Measurements from ENCODE around the gene ADAMTS3. TPM values are rescaled to one million over a fixed set of nuclear protein-coding genes. Genes with fewer than 3 reads are reported as not detected.

The ADAMTS3 gene
- total and polyA plus RNA-seq, 2 experiments from 2014 or later = 1.2 to 3.7 TPM

DNA sequence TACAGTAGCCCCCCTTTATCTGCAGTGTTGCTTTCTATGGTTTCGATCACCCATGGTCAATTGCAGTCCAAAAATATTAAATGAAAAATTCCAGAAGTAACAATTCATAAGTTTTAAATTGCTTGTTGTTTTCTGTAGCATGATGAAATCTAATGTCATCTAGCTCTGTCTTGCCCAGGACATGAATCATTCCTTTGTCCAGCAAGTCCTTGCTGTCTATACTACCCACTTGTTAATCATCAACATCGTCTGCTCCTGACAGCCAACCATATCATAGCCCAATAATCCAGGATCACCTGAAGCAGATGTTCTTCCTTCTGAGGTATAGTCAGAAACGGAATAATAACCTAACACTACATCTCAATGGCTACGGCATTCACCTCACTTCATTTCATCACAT, 79.8 kb downstream of the ADAMTS3 start:
- Histone ChIP-seq H3K9me2 (ENCODE audit: insufficient read depth) (no peaks in the 10 kb centered on the region), H4K20me1 (replicated peaks; ENCODE audit: insufficient read depth) (no peaks in the 10 kb centered on the region), H3K4me3 (no peak overlapping the region), H3K36me3 (ENCODE audit: insufficient read depth) (no peaks in the 10 kb centered on the region), H2AFZ (no peak overlapping the region), H3K79me2 (replicated peaks; ENCODE audit: insufficient read depth) (no peaks in the 10 kb centered on the region), H3K27ac (ENCODE audit: low read depth) (no peak overlapping the region), H3F3A (replicated peaks; ENCODE audit: low read depth) (no peaks in the 10 kb centered on the region), H3K4me2 (no peak overlapping the region), H3K27me3 (ENCODE audit: insufficient read depth) (no peaks in the 10 kb centered on the region), H3K4me1 (ENCODE audit: insufficient read depth) (no peaks in the 10 kb centered on the region)
- Mint-ChIP-seq H3K4me3 (no peak overlapping the region), H3K36me3 (ENCODE audit: low read depth) (peaks cover 3% of the 10 kb centered on the region; the same call in 2 of the 3 replicates), H3K9me3 (0 out of 3 replicates have a peak, but pooled peaks cover 2% of the 10 kb centered on the region), H3K27ac (no peak overlapping the region), H3K27me3 (ENCODE audit: insufficient read depth, low read depth, poor library complexity) (no peaks in the 10 kb centered on the region), H3K4me1 (peaks cover 2% of the 10 kb centered on the region; the same call in 2 of the 3 replicates)
- no peak for ATAC-seq
- DNase-seq (ENCODE audit: low spot score) = no peak
- TF ChIP-seq, protein P1, sequence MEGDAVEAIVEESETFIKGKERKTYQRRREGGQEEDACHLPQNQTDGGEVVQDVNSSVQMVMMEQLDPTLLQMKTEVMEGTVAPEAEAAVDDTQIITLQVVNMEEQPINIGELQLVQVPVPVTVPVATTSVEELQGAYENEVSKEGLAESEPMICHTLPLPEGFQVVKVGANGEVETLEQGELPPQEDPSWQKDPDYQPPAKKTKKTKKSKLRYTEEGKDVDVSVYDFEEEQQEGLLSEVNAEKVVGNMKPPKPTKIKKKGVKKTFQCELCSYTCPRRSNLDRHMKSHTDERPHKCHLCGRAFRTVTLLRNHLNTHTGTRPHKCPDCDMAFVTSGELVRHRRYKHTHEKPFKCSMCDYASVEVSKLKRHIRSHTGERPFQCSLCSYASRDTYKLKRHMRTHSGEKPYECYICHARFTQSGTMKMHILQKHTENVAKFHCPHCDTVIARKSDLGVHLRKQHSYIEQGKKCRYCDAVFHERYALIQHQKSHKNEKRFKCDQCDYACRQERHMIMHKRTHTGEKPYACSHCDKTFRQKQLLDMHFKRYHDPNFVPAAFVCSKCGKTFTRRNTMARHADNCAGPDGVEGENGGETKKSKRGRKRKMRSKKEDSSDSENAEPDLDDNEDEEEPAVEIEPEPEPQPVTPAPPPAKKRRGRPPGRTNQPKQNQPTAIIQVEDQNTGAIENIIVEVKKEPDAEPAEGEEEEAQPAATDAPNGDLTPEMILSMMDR (conservative IDR thresholded peaks at IDR 0.05; ENCODE audit: low read depth in 2 of 2) = no peak
- TF ChIP-seq NANOG (IDR thresholded peaks at IDR 0.05; ENCODE audit: borderline replicate concordance) (no peak), STAT1 (IDR thresholded peaks at IDR 0.05; ENCODE audit: unreplicated experiment) (no peak), JUNB (IDR thresholded peaks at IDR 0.05; ENCODE audit: unreplicated experiment) (no peak), ZNF114 (CRISPR knock-in tag; IDR thresholded peaks at IDR 0.05) (no peak), POLR2AphosphoS5 (IDR thresholded peaks at IDR 0.05; ENCODE audit: low read depth) (no peak), ZNF331 (CRISPR knock-in tag; IDR thresholded peaks at IDR 0.05; ENCODE audit: low read depth) (no peak)
- TF ChIP-seq, protein P2, sequence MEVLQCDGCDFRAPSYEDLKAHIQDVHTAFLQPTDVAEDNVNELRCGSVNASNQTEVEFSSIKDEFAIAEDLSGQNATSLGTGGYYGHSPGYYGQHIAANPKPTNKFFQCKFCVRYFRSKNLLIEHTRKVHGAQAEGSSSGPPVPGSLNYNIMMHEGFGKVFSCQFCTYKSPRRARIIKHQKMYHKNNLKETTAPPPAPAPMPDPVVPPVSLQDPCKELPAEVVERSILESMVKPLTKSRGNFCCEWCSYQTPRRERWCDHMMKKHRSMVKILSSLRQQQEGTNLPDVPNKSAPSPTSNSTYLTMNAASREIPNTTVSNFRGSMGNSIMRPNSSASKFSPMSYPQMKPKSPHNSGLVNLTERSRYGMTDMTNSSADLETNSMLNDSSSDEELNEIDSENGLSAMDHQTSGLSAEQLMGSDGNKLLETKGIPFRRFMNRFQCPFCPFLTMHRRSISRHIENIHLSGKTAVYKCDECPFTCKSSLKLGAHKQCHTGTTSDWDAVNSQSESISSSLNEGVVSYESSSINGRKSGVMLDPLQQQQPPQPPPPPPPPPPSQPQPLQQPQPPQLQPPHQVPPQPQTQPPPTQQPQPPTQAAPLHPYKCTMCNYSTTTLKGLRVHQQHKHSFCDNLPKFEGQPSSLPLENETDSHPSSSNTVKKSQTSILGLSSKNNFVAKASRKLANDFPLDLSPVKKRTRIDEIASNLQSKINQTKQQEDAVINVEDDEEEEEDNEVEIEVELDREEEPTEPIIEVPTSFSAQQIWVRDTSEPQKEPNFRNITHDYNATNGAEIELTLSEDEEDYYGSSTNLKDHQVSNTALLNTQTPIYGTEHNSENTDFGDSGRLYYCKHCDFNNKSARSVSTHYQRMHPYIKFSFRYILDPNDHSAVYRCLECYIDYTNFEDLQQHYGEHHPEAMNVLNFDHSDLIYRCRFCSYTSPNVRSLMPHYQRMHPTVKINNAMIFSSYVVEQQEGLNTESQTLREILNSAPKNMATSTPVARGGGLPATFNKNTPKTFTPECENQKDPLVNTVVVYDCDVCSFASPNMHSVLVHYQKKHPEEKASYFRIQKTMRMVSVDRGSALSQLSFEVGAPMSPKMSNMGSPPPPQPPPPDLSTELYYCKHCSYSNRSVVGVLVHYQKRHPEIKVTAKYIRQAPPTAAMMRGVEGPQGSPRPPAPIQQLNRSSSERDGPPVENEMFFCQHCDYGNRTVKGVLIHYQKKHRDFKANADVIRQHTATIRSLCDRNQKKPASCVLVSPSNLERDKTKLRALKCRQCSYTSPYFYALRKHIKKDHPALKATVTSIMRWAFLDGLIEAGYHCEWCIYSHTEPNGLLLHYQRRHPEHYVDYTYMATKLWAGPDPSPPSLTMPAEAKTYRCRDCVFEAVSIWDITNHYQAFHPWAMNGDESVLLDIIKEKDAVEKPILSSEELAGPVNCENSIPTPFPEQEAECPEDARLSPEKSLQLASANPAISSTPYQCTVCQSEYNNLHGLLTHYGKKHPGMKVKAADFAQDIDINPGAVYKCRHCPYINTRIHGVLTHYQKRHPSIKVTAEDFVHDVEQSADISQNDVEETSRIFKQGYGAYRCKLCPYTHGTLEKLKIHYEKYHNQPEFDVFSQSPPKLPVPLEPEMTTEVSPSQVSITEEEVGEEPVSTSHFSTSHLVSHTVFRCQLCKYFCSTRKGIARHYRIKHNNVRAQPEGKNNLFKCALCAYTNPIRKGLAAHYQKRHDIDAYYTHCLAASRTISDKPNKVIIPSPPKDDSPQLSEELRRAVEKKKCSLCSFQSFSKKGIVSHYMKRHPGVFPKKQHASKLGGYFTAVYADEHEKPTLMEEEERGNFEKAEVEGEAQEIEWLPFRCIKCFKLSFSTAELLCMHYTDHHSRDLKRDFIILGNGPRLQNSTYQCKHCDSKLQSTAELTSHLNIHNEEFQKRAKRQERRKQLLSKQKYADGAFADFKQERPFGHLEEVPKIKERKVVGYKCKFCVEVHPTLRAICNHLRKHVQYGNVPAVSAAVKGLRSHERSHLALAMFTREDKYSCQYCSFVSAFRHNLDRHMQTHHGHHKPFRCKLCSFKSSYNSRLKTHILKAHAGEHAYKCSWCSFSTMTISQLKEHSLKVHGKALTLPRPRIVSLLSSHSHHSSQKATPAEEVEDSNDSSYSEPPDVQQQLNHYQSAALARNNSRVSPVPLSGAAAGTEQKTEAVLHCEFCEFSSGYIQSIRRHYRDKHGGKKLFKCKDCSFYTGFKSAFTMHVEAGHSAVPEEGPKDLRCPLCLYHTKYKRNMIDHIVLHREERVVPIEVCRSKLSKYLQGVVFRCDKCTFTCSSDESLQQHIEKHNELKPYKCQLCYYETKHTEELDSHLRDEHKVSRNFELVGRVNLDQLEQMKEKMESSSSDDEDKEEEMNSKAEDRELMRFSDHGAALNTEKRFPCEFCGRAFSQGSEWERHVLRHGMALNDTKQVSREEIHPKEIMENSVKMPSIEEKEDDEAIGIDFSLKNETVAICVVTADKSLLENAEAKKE (CRISPR knock-in tag; IDR thresholded peaks at IDR 0.05) = no peak
- TF ChIP-seq, protein P3, sequence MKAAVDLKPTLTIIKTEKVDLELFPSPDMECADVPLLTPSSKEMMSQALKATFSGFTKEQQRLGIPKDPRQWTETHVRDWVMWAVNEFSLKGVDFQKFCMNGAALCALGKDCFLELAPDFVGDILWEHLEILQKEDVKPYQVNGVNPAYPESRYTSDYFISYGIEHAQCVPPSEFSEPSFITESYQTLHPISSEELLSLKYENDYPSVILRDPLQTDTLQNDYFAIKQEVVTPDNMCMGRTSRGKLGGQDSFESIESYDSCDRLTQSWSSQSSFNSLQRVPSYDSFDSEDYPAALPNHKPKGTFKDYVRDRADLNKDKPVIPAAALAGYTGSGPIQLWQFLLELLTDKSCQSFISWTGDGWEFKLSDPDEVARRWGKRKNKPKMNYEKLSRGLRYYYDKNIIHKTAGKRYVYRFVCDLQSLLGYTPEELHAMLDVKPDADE (IDR thresholded peaks at IDR 0.05) = no peak
- TF ChIP-seq, protein P4, sequence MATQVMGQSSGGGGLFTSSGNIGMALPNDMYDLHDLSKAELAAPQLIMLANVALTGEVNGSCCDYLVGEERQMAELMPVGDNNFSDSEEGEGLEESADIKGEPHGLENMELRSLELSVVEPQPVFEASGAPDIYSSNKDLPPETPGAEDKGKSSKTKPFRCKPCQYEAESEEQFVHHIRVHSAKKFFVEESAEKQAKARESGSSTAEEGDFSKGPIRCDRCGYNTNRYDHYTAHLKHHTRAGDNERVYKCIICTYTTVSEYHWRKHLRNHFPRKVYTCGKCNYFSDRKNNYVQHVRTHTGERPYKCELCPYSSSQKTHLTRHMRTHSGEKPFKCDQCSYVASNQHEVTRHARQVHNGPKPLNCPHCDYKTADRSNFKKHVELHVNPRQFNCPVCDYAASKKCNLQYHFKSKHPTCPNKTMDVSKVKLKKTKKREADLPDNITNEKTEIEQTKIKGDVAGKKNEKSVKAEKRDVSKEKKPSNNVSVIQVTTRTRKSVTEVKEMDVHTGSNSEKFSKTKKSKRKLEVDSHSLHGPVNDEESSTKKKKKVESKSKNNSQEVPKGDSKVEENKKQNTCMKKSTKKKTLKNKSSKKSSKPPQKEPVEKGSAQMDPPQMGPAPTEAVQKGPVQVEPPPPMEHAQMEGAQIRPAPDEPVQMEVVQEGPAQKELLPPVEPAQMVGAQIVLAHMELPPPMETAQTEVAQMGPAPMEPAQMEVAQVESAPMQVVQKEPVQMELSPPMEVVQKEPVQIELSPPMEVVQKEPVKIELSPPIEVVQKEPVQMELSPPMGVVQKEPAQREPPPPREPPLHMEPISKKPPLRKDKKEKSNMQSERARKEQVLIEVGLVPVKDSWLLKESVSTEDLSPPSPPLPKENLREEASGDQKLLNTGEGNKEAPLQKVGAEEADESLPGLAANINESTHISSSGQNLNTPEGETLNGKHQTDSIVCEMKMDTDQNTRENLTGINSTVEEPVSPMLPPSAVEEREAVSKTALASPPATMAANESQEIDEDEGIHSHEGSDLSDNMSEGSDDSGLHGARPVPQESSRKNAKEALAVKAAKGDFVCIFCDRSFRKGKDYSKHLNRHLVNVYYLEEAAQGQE (IDR thresholded peaks at IDR 0.05; ENCODE audit: unreplicated experiment) = no peak
